DND-41 (cell line): Measurements from ENCODE around the gene LRRC10.

Source experiments
- CTCF ChIP-seq: IDR thresholded peaks from 2 replicates; pipeline ENCODE4 v1.5.1; 2012; ENCODE audit warnings: borderline replicate concordance, low read length, moderate library complexity, mild to moderate bottlenecking; ENCODE audit not compliant: poor library complexity, severe bottlenecking; ENCODE audit errors: extremely low read depth
- EZH2 ChIP-seq: IDR thresholded peaks from 3 replicates; pipeline ENCODE4 v1.6.1; 2012; ENCODE audit warnings: borderline replicate concordance, low read depth, mild to moderate bottlenecking, moderate library complexity, low read length, inconsistent platforms; ENCODE audit not compliant: severe bottlenecking

GRCh38 chr12:69575346-69575745 lies 35.4 kb downstream of the LRRC10 start:
- TF ChIP-seq EZH2 (no peak), CTCF (no peak)
